HCT116 (cell line): ENCODE measurements around the gene ZNF154. TPM values are rescaled to one million over a fixed set of nuclear protein-coding genes. Genes with fewer than 3 reads are reported as not detected.

Source experiments
- ATAC-seq: fragments of 200-7000 bp; cut with Tn5 transposase; 2 replicates; pipeline ENCODE4 v1.9.1; 2020; ENCODE audit warnings: mild to moderate bottlenecking, moderate library complexity
- BruUV-seq: library from RNA; stranded (reverse); fragments of 400-500 nt; replicated peaks from 2 replicates; lab custom pipeline; 2021; lab: Mats Ljungman, UMichigan
- CTCF ChIA-PET: fragments of 300-600 bp; sonication (Branson Sonifier 250); formaldehyde crosslinking; loops from one replicate; lab custom pipeline; 2021; ENCODE audit warnings: antibody characterized with exemption; lab: Charles Lee
- POLR2A ChIA-PET: fragments of 300-600, 350-600 bp; sonication (Branson Sonifier 250); formaldehyde crosslinking; loops from one replicate; lab custom pipeline; 2021; ENCODE audit warnings: antibody characterized with exemption; lab: Charles Lee
- RAD21 ChIA-PET, 2 experiments: fragments of 300-600 bp; sonication (Branson Sonifier 250); formaldehyde crosslinking; loops; one replicate each; lab custom pipeline; 2023; ENCODE audit warnings: low total read pairs in 2 of 2; ENCODE audit not compliant: uncharacterized antibody in 2 of 2, unreplicated experiment in 2 of 2, low non-redundant PET in 1 of 2; lab: Charles Lee
- DNase-seq: peaks from one replicate; pipeline ENCODE4 v3.0.0-alpha.2; 2010; ENCODE audit warnings: low read depth, low spot score
- H2AFZ ChIP-seq: fragments of 200-600 bp; shearing (Covaris generic), sonication (generic); 2 replicates; pipeline ENCODE4 v1.6.1; 2017; ENCODE audit warnings: low read depth, mixed run types, mixed read lengths, antibody characterized with exemption, low read length; ENCODE audit not compliant: poor library complexity, severe bottlenecking
- H3K27ac ChIP-seq: 2 replicates; pipeline ENCODE4 v1.5.1; 2012; ENCODE audit warnings: low read depth, low read length
- H3K27me3 ChIP-seq: fragments of 200-600 bp; sonication (generic); 2 replicates; pipeline ENCODE4 v1.6.1; 2016; ENCODE audit warnings: mixed run types, low read length, mixed read lengths; ENCODE audit not compliant: insufficient read depth
- H3K36me3 ChIP-seq, 2 experiments: fragments of 200-500 bp in 1 of 2; fragments of 200-600 bp in 1 of 2; sonication (Bioruptor generic) in 1 of 2; sonication (generic) in 1 of 2; 2 replicates each; pipeline versions ENCODE4 v1.5.1 to v1.6.1; 2014 to 2016; ENCODE audit warnings: low read length in 2 of 2, inconsistent platforms in 1 of 2, mixed read lengths in 1 of 2, mixed run types in 1 of 2; ENCODE audit not compliant: insufficient read depth in 2 of 2, control insufficient read depth in 1 of 2
- H3K4me1 ChIP-seq, 2 experiments: fragments of 200-600 bp in 1 of 2; sonication (generic) in 1 of 2; 2 replicates each; pipeline versions ENCODE4 v1.5.1 to v1.6.1; 2012 to 2017; ENCODE audit warnings: low read length in 2 of 2, inconsistent platforms in 1 of 2, mild to moderate bottlenecking in 1 of 2, mixed read lengths in 1 of 2, mixed run types in 1 of 2, moderate library complexity in 1 of 2; ENCODE audit not compliant: insufficient read depth in 2 of 2, control insufficient read depth in 1 of 2
- H3K4me2 ChIP-seq: fragments of 200-600 bp; sonication (generic); 2 replicates; pipeline ENCODE4 v1.6.1; 2017; ENCODE audit warnings: mixed run types, low read length, mixed read lengths
- H3K4me3 ChIP-seq, 2 experiments: fragments of 200-600 bp in 1 of 2; sonication (generic) in 1 of 2; replicated peaks in 1 of 2; 2 replicates each; pipeline ENCODE4 v1.5.1; 2011 to 2016; ENCODE audit warnings: low read length in 2 of 2, control low read depth in 1 of 2, low read depth in 1 of 2, mild to moderate bottlenecking in 1 of 2, mixed read lengths in 1 of 2, mixed run types in 1 of 2
- H3K79me2 ChIP-seq: fragments of 200-600 bp; sonication (generic); 2 replicates; pipeline ENCODE4 v1.6.1; 2017; ENCODE audit warnings: mild to moderate bottlenecking, mixed run types, low read length, moderate library complexity, mixed read lengths; ENCODE audit not compliant: insufficient read depth
- H3K9ac ChIP-seq: fragments of 200-600 bp; sonication (generic); 2 replicates; pipeline ENCODE4 v1.6.1; 2016; ENCODE audit warnings: low read length, mixed read lengths
- H3K9me2 ChIP-seq: fragments of 200-600 bp; sonication (generic), shearing (Covaris generic); 2 replicates; pipeline ENCODE4 v1.6.1; 2017; ENCODE audit warnings: mixed run types, mild to moderate bottlenecking, moderate library complexity; ENCODE audit not compliant: insufficient read depth
- H3K9me3 ChIP-seq, 2 experiments: fragments of 200-500 bp in 1 of 2; fragments of 200-600 bp in 1 of 2; sonication (Bioruptor generic) in 1 of 2; sonication (generic) in 1 of 2; 2 replicates each; pipeline ENCODE4 v1.6.1; 2014 to 2017; ENCODE audit warnings: low read length in 2 of 2, mixed read lengths in 2 of 2, inconsistent platforms in 1 of 2, low read depth in 1 of 2, mild to moderate bottlenecking in 1 of 2, mixed run types in 1 of 2, moderate library complexity in 1 of 2; ENCODE audit not compliant: control insufficient read depth in 1 of 2, insufficient read depth in 1 of 2
- H4K20me1 ChIP-seq: fragments of 200-600 bp; sonication (generic), shearing (Covaris generic); 2 replicates; pipeline ENCODE4 v1.6.1; 2017; ENCODE audit warnings: mixed run types, mild to moderate bottlenecking, moderate library complexity; ENCODE audit not compliant: insufficient read depth
- CBX3 ChIP-seq: IDR thresholded peaks from 2 replicates; pipeline ENCODE4 v1.6.1; 2012; ENCODE audit warnings: low read depth
- CEBPB ChIP-seq: IDR thresholded peaks from 2 replicates; pipeline ENCODE4 v1.6.1; 2012; ENCODE audit warnings: low read depth
- EGR1 ChIP-seq: IDR thresholded peaks from 2 replicates; pipeline ENCODE4 v1.6.1; 2012; ENCODE audit warnings: low read depth
- JUND ChIP-seq: IDR thresholded peaks from 2 replicates; pipeline ENCODE4 v1.6.1; 2012
- POLR2AphosphoS5 ChIP-seq: IDR thresholded peaks from 2 replicates; pipeline ENCODE4 v1.6.1; 2011; ENCODE audit warnings: mild to moderate bottlenecking, low read depth, low read length, moderate library complexity
- RAD21 ChIP-seq: IDR thresholded peaks from 2 replicates; pipeline ENCODE4 v1.6.1; 2012; ENCODE audit warnings: low read depth, mild to moderate bottlenecking
- SP1 ChIP-seq: IDR thresholded peaks from 2 replicates; pipeline ENCODE4 v1.6.1; 2012; ENCODE audit warnings: low read depth
- SRF ChIP-seq: IDR thresholded peaks from 2 replicates; pipeline ENCODE4 v1.6.1; 2012; ENCODE audit warnings: low read depth
- YY1 ChIP-seq: IDR thresholded peaks from 2 replicates; pipeline ENCODE4 v1.6.1; 2011; ENCODE audit warnings: low read length, low read depth, moderate library complexity, mild to moderate bottlenecking; ENCODE audit not compliant: insufficient replicate concordance; ENCODE audit errors: extremely low read depth
- ZNF274 ChIP-seq: fragments of 200-500 bp; sonication (Bioruptor generic); IDR thresholded peaks from 2 replicates; pipeline ENCODE4 v1.6.1; 2014; ENCODE audit warnings: mild to moderate bottlenecking, low read depth, low read length, inconsistent platforms
- intact Hi-C: fragments of 100-400 bp; cut with micrococcal nuclease; formaldehyde crosslinking; loops from 2 replicates; pipeline ENCODE4 v1.10.0; 2022
- total RNA-seq: library from RNA; stranded (reverse); gene quantifications from one replicate; pipeline ENCODE4 v1.2.1, GENCODE V29; 2021; ENCODE audit not compliant: unreplicated experiment
- TF ChIP-seq, protein P1 (sequence below): IDR thresholded peaks from 2 replicates; pipeline ENCODE4 v1.6.1; 2012
- TF ChIP-seq, protein P2 (sequence below): IDR thresholded peaks from 2 replicates; pipeline ENCODE4 v1.6.1; 2011; ENCODE audit warnings: mild to moderate bottlenecking, low read length, moderate library complexity; ENCODE audit not compliant: insufficient replicate concordance; ENCODE audit errors: extremely low read depth

The ZNF154 gene
- total RNA-seq, 1 experiment from 2014 or later: 0.10 TPM

DNA sequence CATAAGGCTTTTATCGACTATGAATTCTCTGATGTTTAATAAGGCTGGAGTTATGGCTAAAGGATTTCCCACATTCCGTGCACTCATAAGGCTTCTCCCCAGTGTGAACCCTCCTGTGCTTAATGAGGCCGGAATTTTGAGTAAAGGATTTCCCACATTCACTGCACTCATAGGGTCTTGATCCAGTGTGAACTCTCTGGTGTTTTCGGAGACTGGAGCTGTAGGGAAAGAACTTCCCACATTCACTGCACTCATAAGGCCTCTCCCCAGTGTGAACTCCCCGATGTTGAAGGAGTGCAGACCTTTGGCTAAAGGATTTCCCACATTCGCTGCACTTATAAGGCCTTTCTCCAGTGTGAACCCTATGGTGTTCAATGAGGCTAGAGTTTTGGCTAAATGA lies 7.4 kb downstream of the ZNF154 start:
- Histone ChIP-seq H3K4me1 (no peaks in the 10 kb centered on the region), H3K79me2 (0 out of 2 replicates have a peak, but pooled peaks cover 3% of the 10 kb centered on the region), H3K4me3 (no peak overlapping the region), H3K36me3 (no peaks in the 10 kb centered on the region), H3K9me3 (peaks cover 15 to 35% of the 10 kb centered on the region in 2 experiments; a peak in 2 of 4 replicates), H3K27me3 (no peaks in the 10 kb centered on the region), H2AFZ (no peak overlapping the region), H3K9ac (no peak overlapping the region), H3K9me2 (no peaks in the 10 kb centered on the region), H3K27ac (no peak overlapping the region), H4K20me1 (no peaks in the 10 kb centered on the region), H3K4me2 (no peak overlapping the region)
- no peak for ATAC-seq
- POLR2A ChIA-PET: no interaction called here
- RAD21 ChIA-PET: no interaction called here
- BruUV-seq: no TSS peak
- CTCF ChIA-PET: no interaction called here
- no peak for DNase-seq
- no peak for TF ChIP-seq CBX3
- TF ChIP-seq EGR1: no peak
- TF ChIP-seq ZNF274: no peak
- no peak for TF ChIP-seq SP1
- TF ChIP-seq, protein P1, sequence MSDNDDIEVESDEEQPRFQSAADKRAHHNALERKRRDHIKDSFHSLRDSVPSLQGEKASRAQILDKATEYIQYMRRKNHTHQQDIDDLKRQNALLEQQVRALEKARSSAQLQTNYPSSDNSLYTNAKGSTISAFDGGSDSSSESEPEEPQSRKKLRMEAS: no peak
- TF ChIP-seq SRF: no peak
- no peak for TF ChIP-seq YY1
- no peak for TF ChIP-seq POLR2AphosphoS5
- no peak for TF ChIP-seq CEBPB
- no peak for TF ChIP-seq RAD21
- TF ChIP-seq, protein P2, sequence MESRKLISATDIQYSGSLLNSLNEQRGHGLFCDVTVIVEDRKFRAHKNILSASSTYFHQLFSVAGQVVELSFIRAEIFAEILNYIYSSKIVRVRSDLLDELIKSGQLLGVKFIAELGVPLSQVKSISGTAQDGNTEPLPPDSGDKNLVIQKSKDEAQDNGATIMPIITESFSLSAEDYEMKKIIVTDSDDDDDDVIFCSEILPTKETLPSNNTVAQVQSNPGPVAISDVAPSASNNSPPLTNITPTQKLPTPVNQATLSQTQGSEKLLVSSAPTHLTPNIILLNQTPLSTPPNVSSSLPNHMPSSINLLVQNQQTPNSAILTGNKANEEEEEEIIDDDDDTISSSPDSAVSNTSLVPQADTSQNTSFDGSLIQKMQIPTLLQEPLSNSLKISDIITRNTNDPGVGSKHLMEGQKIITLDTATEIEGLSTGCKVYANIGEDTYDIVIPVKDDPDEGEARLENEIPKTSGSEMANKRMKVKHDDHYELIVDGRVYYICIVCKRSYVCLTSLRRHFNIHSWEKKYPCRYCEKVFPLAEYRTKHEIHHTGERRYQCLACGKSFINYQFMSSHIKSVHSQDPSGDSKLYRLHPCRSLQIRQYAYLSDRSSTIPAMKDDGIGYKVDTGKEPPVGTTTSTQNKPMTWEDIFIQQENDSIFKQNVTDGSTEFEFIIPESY: no peak
- no peak for TF ChIP-seq JUND
- intact Hi-C loops: no loop called here
